GM12873 (cell line): Measurements from ENCODE around the gene RFX7.

Source experiments
- TF ChIP-seq, protein P1 (sequence below): IDR thresholded peaks from 2 replicates; pipeline ENCODE4 v1.5.1; 2012; ENCODE audit warnings: low read depth, mild to moderate bottlenecking, moderate library complexity, low read length, control low read depth; ENCODE audit not compliant: insufficient read depth; ENCODE audit errors: missing control alignments

RFX7 gene

DNA sequence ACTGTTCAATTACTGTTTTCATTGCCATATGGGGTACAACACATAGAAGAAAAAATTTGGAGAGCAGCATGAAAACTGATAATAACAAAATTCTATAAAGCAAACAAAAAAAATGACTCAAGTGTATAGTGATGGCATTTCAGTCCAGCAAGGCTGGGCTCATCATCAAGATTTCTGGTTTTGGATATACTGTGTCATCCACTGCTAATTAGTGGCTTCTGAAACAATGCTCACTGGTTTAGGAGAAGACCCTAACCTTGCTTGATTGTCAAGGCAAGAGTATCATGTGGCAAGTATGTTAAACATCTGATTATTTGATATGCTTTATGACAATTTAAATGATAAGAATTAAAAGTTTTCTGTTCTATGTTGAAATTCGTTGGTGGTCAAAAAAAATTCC is 96.9 kb downstream of the RFX7 start:
- TF ChIP-seq, protein P1, sequence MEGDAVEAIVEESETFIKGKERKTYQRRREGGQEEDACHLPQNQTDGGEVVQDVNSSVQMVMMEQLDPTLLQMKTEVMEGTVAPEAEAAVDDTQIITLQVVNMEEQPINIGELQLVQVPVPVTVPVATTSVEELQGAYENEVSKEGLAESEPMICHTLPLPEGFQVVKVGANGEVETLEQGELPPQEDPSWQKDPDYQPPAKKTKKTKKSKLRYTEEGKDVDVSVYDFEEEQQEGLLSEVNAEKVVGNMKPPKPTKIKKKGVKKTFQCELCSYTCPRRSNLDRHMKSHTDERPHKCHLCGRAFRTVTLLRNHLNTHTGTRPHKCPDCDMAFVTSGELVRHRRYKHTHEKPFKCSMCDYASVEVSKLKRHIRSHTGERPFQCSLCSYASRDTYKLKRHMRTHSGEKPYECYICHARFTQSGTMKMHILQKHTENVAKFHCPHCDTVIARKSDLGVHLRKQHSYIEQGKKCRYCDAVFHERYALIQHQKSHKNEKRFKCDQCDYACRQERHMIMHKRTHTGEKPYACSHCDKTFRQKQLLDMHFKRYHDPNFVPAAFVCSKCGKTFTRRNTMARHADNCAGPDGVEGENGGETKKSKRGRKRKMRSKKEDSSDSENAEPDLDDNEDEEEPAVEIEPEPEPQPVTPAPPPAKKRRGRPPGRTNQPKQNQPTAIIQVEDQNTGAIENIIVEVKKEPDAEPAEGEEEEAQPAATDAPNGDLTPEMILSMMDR: no peak

DNA sequence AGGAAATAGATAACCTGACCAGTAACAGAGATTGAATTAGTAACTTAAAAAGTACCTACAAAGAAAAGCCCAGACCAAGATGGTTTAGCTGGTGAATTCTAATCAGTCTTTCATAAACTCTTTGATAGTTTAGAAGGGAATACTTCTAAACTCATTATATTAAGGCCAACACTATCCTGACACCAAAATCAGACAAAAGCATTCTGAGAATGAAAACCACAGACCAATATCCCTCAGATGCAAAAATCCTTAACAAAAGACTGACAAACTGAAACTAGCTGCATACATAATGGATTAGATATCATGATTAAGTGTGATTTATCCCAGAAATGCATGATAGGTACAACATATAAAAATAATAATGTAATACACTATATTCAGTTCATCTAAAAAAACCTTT is 115.6 kb downstream of the RFX7 start:
- TF ChIP-seq, protein P1: no peak

DNA sequence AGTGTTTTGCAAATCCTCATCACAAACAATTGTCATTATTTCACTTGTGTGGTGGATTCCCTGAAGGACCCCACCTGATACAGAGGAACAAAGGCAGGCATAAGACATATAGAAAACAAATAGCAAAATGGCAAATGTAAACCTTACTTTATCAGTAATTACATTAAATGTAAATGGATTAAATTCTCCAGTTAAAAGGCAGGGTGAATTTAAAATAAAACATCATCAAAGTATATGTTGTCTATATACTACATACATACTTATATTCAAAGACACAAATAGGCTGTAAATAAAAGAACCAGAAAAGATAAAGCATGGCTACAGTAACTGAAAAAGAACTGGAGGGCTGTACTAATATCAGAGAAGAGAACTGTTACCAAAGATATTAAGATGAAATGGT is 117.3 kb downstream of the RFX7 start:
- TF ChIP-seq, protein P1: no peak

DNA sequence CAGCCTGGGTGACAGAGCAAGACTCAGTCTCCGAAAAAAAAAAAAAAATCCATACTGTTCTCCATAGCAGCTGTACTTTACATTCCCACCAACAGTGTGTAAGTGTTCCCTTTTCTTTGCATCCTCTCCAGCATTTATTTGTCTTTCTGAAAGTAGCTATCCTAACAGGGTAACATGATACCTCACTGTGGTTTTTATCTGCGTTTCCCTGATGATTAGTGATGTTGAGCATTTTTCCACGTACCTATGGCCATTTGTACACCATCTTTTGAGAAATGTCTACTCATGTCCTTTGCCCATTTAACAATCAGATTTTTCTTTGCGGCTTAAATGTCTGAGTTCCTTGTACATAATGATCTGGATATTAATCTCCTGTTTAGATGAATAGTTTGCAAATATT is 119.3 kb downstream of the RFX7 start:
- TF ChIP-seq, protein P1: no peak

DNA sequence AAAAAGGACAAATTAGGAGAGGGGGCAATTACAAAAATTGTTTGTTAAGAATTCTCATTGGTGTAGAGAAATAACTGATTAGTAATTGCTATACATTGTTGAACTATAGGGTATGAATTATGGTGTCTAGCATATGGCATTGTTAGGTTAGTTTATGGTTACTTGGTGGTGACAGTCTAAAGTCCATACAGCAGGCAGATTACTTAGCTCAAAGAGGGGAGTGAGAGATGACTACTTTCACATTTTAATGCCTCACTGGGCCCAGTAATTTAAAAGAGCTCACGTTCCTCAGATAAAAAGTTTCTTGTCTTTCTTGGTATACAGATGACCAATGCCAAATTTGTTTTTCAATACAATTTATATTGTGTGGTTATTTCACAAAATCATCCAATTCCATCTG is 137.8 kb downstream of the RFX7 start:
- TF ChIP-seq, protein P1: no peak

DNA sequence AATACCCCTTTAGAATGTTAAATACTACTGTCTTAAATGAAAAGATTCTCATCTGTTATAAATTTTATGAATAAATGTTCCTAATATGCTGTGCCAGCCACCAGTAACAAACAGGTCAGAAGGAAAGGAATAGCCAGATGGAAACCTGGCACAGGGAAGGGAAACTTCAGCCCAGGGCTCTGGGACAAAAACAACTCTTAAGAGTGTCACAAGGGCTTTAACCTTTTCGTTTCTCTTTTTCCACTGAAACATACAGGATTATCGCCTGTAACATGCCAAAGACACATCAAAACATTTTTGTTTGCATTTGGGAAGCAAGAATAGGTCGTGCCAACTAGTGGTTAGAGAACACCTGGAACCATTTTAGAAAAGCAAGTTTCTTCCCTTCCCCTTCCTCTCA is 141.2 kb downstream of the RFX7 start:
- TF ChIP-seq, protein P1: no peak

DNA sequence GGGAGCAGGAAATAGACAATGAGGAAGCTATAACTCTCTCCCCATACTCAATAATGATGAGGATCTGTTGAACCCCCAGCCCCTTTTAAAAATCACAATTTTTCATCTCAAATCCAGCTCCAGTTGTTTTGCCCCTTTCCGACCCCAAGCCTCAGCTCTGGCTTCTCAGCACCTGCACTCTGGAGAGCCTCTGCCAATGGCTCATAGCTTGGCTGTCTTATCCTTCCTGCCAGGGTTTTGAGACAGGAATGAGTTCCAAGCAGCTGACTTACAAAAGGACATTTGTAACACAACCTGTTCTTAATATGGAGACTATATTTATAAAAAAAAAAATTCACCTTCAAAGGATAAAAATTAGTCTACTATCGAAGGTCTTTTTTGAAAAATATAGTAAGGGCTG is 144.4 kb downstream of the RFX7 start:
- TF ChIP-seq, protein P1: no peak

DNA sequence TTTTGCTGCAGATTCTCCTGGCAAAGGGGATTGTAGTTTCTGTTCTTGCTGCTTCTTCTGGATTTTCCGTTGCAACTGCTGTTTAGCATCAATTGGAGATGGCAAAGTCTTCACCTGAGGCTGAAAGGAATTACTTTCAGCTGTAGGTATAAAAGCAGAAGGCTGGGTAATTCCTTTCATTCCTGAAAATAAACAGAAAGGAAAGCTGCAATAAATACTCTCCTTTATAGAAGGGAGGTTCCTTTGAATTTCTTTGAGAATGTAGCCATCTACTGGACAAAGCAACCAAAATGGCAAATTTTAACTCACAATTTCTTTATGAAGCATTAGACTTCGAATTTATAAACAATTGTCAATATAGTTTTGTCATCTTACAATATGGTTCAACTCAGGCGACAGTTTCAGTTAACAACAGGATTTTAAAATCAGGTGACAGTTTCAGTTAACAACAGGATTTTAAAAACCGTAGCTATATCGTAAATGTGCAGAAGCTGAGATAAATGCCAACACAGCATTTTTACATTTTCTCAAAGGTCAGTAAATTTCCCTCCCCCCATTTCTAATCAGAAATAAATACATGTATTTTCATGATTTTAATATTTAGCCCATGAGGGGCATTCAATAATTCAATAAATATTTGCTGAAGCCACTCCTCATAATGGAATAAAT is 145.3 kb downstream of the RFX7 start:
- TF ChIP-seq, protein P1: no peak
